Stimulated activated CD4-positive, alpha-beta T cell treated with anti-CD3 and anti-CD28 coated beads, TNF-alpha, amount 100 ng/mL, for 4 hours (primary cell): ENCODE results near the gene EPB41L3.

ENCODE experiments used
- DNase-seq, 3 experiments: peaks; one replicate each; pipeline ENCODE4 v3.0.0-alpha.2; 2020; ENCODE audit warnings: low read depth in 3 of 3

The EPB41L3 gene

GRCh38 chr18:5451871-5452270, 91.9 kb downstream of the EPB41L3 start:
- no peak for DNase-seq

- no peak for DNase-seq
These were observed 92.6 kb downstream of the EPB41L3 start for GRCh38 chr18:5451150-5451549.

DNA sequence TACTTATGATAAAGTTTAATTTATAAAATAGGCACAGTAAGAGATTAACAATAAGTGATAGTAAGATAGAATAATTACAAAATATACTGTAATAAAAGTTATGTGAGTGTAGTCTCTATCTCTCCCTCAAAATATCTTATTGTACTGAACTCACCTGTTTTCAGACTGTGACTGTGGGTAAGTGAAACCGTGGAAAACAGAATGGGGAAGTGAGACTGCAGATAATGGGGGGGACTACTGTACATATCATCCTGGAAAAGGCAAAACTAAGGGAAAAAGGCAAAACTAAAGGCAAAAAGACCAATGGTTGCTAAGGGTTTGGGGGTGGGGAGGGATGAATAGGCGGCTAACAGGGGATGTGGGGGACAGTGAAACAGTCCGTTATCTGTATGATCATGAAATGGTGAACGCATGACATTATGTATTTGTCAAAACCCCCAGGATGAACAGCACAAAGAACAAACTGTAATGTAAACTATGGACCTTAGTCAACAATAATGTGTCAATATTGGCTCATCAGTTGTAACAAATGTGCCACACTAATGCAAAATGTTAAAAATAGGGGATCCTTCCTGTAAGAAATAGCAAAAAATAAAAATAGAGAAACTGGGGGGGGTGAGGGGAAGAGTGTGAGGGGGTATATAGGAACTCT, 93.8 kb downstream of the EPB41L3 start:
- no peak for DNase-seq

- no peak for DNase-seq
These were observed 96.4 kb downstream of the EPB41L3 start for GRCh38 chr18:5447442-5447841.

- no peak for DNase-seq
These were observed 99.0 kb downstream of the EPB41L3 start for GRCh38 chr18:5444847-5445246.

DNA sequence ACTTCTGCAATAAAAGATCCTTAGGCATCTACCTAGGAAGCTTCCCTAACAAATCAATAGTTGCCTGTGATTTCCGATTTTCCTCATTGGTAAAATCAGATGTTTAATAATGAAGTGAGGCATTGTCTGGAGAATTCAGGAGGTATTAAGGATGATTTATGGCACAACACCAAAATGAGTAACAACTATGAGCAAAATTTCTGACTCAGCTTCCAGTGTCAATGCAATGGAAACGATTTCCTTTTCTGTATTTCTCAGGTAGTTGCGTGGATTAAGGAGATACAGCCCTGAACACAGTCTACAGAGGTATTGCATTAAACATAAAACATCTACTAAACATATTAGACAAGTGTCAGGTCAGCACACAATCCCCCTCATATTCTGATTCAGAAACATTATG, 99.5 kb downstream of the EPB41L3 start:
- no peak for DNase-seq

DNA sequence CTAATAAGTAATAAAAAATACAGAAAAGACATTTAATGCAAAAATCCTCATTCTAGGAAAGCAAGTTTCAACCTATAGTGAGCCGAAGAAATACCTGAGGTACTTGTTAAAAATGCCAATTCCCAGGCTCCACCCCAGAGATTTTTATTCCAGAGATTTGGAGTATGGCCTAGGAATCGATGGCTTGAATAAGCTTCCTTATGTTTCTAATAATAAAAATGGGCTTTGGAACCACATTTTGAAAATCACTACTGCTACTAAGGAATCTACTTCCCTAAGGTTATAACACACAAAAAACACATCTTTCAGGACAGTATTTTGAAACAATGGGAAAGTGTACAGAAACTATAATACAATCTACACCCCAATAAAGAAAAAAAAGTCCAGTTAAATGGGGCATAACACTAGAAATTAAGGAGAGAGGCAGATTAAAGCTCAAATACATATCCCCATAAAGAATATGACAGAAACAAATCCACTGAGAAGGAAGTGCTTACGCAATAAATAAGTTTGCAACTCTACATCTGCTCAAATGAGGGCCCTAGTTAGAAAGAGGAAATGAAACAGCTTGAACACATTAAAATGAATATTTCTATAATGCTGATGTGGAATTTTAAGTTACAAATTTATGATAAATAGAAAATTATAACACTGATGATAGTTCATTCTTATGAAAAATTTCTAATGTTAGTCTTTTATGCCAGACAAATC, 103.7 kb downstream of the EPB41L3 start:
- DNase-seq = no peak

GRCh38 chr18:5434425-5434824, 109.4 kb downstream of the EPB41L3 start:
- no peak for DNase-seq

DNA sequence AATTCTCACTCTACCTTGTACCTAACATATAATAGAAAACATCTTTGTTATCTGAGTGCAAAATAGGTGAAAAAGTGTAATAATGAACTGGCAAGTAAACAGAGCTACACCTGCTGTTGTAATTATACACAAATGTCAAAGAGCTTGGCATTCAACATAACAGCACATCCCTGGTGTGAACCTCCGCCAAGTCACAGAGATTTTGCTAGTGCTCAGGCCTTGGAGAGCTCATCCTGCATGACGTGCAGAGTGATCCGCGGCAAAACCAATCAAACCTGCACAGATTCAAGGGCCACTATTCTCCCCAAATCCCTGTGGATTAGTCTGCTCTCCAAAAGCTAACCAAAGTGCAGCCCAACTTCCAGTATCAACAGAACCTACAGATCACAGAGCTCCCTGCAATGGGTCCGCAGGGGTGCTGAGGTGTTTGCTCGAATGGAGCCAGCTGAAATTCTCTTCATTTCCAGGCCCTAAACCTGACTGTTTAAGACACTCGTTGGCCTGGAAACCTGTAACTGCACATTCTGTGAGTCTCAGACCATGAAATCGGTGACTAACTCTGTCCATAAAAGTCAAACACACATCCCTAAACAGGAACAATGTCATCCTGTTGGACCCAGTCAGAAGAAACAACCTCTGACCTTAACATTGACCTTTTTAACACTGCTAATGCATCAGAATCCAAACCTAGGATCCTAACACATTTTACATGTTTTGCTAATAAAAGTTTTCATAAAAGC, 111.8 kb downstream of the EPB41L3 start:
- DNase-seq = no peak

DNA sequence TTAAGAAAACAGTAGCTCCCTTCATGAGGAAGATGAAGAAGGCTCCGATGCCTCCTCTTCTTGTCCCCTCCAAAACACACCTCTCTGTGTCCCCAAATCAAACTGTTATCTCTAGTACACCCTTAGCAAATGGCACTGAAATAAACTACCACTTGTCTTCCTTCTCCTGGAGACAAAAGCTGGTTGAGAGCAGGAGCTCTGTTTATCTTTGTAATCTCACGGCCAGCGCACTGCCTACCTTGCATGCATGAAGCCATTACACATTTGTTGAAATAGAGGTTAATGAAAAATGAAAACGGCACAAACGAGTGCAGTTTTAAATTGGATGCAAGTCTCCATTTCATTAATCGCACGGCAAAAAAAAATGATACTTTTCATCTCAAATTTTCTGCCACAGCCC, 113.7 kb downstream of the EPB41L3 start:
- no peak for DNase-seq

DNA sequence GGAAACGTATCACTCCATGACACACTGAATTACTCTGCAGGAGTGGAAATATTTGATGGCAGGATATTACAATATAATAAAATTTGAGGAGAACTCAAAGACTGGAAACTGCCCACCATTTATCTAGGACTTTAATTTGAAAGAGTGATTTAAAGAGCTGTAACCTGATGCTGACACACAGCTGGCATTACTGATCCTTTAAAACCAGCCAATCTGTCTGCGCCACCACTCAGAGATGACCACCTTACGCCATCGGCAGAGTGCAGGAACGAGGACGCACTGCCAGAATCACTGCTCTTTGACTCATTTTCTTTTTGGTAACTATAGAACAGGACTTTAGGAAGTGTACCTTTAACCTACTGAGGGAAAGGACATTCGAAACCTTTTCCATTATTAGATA, 114.1 kb downstream of the EPB41L3 start:
- DNase-seq = no peak

- DNase-seq = no peak
These were observed 118.1 kb downstream of the EPB41L3 start for GRCh38 chr18:5425721-5426120.

- DNase-seq = no peak
These were observed 118.7 kb downstream of the EPB41L3 start for GRCh38 chr18:5424903-5425664.

GRCh38 chr18:5422626-5423025, 121.2 kb downstream of the EPB41L3 start:
- DNase-seq = no peak

- DNase-seq = no peak
These were observed 121.8 kb downstream of the EPB41L3 start for GRCh38 chr18:5421981-5422380.

GRCh38 chr18:5420906-5421305, 122.9 kb downstream of the EPB41L3 start:
- DNase-seq = no peak

DNA sequence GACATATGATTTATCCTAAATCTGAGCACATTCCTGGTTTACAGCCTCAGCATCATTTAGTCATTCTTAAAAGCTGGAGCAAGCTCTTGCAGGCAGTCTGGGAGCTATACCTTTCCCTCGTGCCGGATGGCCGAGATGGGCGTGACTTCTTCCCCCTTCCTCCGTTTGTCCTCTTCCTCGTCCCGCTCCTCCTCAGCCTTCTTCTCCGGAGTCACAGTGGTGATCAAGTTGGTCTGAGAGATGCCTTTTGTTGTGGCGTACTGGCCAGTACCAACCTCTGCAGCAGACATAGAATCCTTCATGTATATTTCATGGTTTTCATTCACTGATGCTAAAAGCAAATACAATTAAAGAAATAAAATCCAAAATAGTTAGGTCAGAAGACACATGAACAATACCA, 124.2 kb downstream of the EPB41L3 start:
- DNase-seq = no peak

GRCh38 chr18:5419030-5419429, 124.8 kb downstream of the EPB41L3 start:
- no peak for DNase-seq

DNA sequence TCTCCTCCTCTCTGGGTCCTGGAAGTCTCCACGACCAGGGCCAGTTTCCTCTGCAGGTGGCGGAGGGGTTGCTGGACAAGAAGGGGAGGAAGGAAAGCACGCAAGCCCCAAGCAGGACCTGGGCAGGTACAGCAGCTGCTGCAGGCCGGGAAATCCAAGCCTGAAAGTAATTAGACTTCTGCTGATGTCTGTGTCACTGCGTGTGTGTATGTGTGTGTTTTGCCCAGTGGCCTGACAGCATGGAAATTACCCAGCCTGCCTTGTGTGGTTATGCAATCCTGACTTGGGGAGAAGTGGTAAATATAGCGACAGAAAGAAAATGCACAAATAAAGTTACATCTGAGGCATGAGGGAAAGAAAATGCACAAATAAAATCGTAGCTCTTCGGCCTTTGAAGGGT, 126.5 kb downstream of the EPB41L3 start:
- no peak for DNase-seq

GRCh38 chr18:5416112-5416511, 127.7 kb downstream of the EPB41L3 start:
- no peak for DNase-seq

DNA sequence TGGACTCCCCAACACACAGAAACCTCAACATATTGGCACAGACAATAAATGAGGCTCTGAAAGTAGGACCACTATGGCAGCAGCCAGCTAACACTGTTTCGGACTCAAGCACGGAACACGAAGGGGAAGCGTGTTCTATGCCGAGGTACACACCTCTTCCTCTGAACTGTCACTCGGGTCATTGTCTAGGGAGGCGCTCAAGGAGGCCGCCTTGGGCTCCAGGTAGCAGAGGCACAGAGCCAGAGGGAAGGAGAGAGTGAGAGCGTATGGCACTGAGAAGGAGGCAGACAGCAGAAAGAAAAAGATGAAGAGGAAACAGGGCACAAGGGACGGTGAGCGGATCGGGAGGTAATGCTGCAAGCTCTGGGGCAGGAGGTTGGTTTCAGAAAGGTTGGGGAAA, 128.1 kb downstream of the EPB41L3 start:
- no peak for DNase-seq

DNA sequence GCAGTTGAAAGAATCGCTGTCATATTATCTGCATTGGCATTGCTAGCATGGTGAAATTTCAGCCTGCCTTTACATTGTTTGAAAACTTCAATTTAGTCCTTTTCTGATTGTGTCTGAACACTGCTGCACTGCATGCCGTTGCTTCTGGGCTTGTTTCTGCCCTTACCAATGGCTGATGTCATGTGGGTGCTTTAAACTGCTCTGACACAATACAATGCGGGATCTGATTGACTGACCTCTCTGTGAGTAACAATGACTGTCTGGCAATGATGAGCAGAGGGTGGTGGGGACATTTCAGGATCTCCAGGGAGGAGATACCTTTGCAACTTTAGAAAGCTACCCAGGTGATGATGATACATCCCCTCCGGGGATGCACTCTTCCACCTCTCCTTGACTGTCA, 128.8 kb downstream of the EPB41L3 start:
- no peak for DNase-seq
